ENCODE data around the gene DCUN1D2. TPM values are rescaled to one million over a fixed set of nuclear protein-coding genes. Genes with fewer than 3 reads are reported as not detected.

Gene DCUN1D2
- total RNA-seq, 1 experiment from 2014 or later, result 38.6 TPM

GRCh38 chr13:113411216-113412023 is 79.1 kb downstream of the DCUN1D2 start:
- H3K27me3 ChIP-seq (replicated peaks; ENCODE audit: insufficient read depth, low read depth, low read length, poor library complexity), result peaks cover 29% of the 10 kb centered on the region
- intact Hi-C loops (cut with micrococcal nuclease; ENCODE audit: unreplicated experiment), result no loop called here
- DNase-seq (ENCODE audit: low spot score), result no peak
- no peak for TF ChIP-seq EZH2 (IDR thresholded peaks at IDR 0.05; ENCODE audit: borderline replicate concordance, low read depth, low read length, poor library complexity, severe bottlenecking)
- no peak for TF ChIP-seq CTCF (conservative IDR thresholded peaks at IDR 0.05; ENCODE audit: low read depth, low read length)
- POLR2A ChIA-PET (ENCODE audit: low non-redundant PET), result interaction anchor here (0.6 kb wide), 1 partner anchor 882 kb away, joined by 4 read pairs; no protein-coding TSS in a partner anchor
- H3K36me3 ChIP-seq (ENCODE audit: insufficient read depth, low read length, poor library complexity, severe bottlenecking), result no peaks in the 10 kb centered on the region
- no peaks in the 10 kb centered on the region for H3K4me1 ChIP-seq (ENCODE audit: insufficient read depth, low read length, poor library complexity, severe bottlenecking)
- H3K9me3 ChIP-seq (ENCODE audit: low read depth, low read length, poor library complexity, severe bottlenecking), result no peaks in the 10 kb centered on the region
- CTCF ChIA-PET, result interaction anchor here (0.6 to 1.3 kb wide), 2 partner anchors 12 to 13 kb away, joined by 3 to 7 read pairs; no protein-coding TSS in a partner anchor
- no peak overlapping the region for H3K27ac ChIP-seq (ENCODE audit: low read depth, low read length, poor library complexity, severe bottlenecking)
- BruUV-seq (replicated peaks), result no TSS peak
- no peak overlapping the region for H3K4me3 ChIP-seq (ENCODE audit: low read depth, low read length, poor library complexity, severe bottlenecking)

GRCh38 chr13:113410472-113411201 is 79.9 kb downstream of the DCUN1D2 start:
- H3K4me3 ChIP-seq (ENCODE audit: low read depth, low read length, poor library complexity, severe bottlenecking), result peak overlapping the region; percentile 7
- intact Hi-C loops (cut with micrococcal nuclease; ENCODE audit: unreplicated experiment), result no loop called here
- no TSS peak for BruUV-seq (replicated peaks)
- no peaks in the 10 kb centered on the region for H3K9me3 ChIP-seq (ENCODE audit: low read depth, low read length, poor library complexity, severe bottlenecking)
- no peak overlapping the region for H3K27ac ChIP-seq (ENCODE audit: low read depth, low read length, poor library complexity, severe bottlenecking)
- ChIA-PET POLR2A (ENCODE audit: low non-redundant PET) (interaction anchor here (0.6 kb wide), 1 partner anchor 883 kb away, joined by 4 read pairs; no protein-coding TSS in a partner anchor), CTCF (interaction anchor here (1.3 kb wide), 1 partner anchor 12 kb away, joined by 3 read pairs; no protein-coding TSS in a partner anchor)
- H3K27me3 ChIP-seq (replicated peaks; ENCODE audit: insufficient read depth, low read depth, low read length, poor library complexity), result peaks cover 29% of the 10 kb centered on the region
- H3K4me1 ChIP-seq (ENCODE audit: insufficient read depth, low read length, poor library complexity, severe bottlenecking), result no peaks in the 10 kb centered on the region
- H3K36me3 ChIP-seq (ENCODE audit: insufficient read depth, low read length, poor library complexity, severe bottlenecking), result no peaks in the 10 kb centered on the region
- DNase-seq (ENCODE audit: low spot score), result peak; percentile 37
- TF ChIP-seq EZH2 (IDR thresholded peaks at IDR 0.05; ENCODE audit: borderline replicate concordance, low read depth, low read length, poor library complexity, severe bottlenecking) (no peak), CTCF (conservative IDR thresholded peaks at IDR 0.05; ENCODE audit: low read depth, low read length) (no peak)

GRCh38 chr13:113408562-113408961 is 81.9 kb downstream of the DCUN1D2 start:
- POLR2A ChIA-PET (ENCODE audit: low non-redundant PET), result no interaction called here
- no peaks in the 10 kb centered on the region for H3K9me3 ChIP-seq (ENCODE audit: low read depth, low read length, poor library complexity, severe bottlenecking)
- CTCF ChIA-PET, result no interaction called here

More at GRCh38 chr13:113408562-113408961, 81.9 kb downstream of the DCUN1D2 start:
- no TSS peak for BruUV-seq (replicated peaks)
- H3K27ac ChIP-seq (ENCODE audit: low read depth, low read length, poor library complexity, severe bottlenecking), result no peak overlapping the region
- TF ChIP-seq CTCF (conservative IDR thresholded peaks at IDR 0.05; ENCODE audit: low read depth, low read length), result no peak
- no peak for TF ChIP-seq EZH2 (IDR thresholded peaks at IDR 0.05; ENCODE audit: borderline replicate concordance, low read depth, low read length, poor library complexity, severe bottlenecking)
- no peaks in the 10 kb centered on the region for H3K36me3 ChIP-seq (ENCODE audit: insufficient read depth, low read length, poor library complexity, severe bottlenecking)
- DNase-seq (ENCODE audit: low spot score), result no peak
- intact Hi-C loops (cut with micrococcal nuclease; ENCODE audit: unreplicated experiment), result no loop called here
- peaks cover 29% of the 10 kb centered on the region for H3K27me3 ChIP-seq (replicated peaks; ENCODE audit: insufficient read depth, low read depth, low read length, poor library complexity)
- no peak overlapping the region for H3K4me3 ChIP-seq (ENCODE audit: low read depth, low read length, poor library complexity, severe bottlenecking)
- H3K4me1 ChIP-seq (ENCODE audit: insufficient read depth, low read length, poor library complexity, severe bottlenecking), result no peaks in the 10 kb centered on the region
